IMR-90 (cell line): Measurements from ENCODE around the gene RADIL.
"Not testable (repeated sequence)": the region's sequence is repeated elsewhere in the genome, so short reads cannot be mapped to it uniquely, and the experiment has no call there.

Experiments used
- BHLHE40 ChIP-seq: fragments of 150-350 bp; IDR thresholded peaks from 2 replicates; pipeline ENCODE4 v1.6.1; 2016; ENCODE audit warnings: mild to moderate bottlenecking, low read depth, low read length
- CTCF ChIP-seq: conservative IDR thresholded peaks from 2 replicates; pipeline ENCODE4 v1.5.1; 2012; ENCODE audit warnings: mild to moderate bottlenecking, low read depth, low read length, improper control_type of control experiment
- FOS ChIP-seq: fragments of 150-350 bp; IDR thresholded peaks from 2 replicates; pipeline ENCODE4 v1.6.1; 2016; ENCODE audit warnings: low read depth, low read length
- MAZ ChIP-seq: IDR thresholded peaks from 2 replicates; pipeline ENCODE4 v1.6.1; 2012; ENCODE audit warnings: low read depth, mild to moderate bottlenecking, low read length, improper control_type of control experiment, moderate library complexity, borderline replicate concordance
- POLR2A ChIP-seq: IDR thresholded peaks from 2 replicates; pipeline ENCODE4 v1.6.1; 2012; ENCODE audit warnings: mild to moderate bottlenecking, low read depth, low read length
- RAD21 ChIP-seq: IDR thresholded peaks from 2 replicates; pipeline ENCODE4 v1.6.1; 2012; ENCODE audit warnings: low read length, improper control_type of control experiment
- TF ChIP-seq, protein P1 (sequence below): fragments of 150-350 bp; IDR thresholded peaks from 2 replicates; pipeline ENCODE4 v1.6.1; 2016; ENCODE audit warnings: low read depth, mild to moderate bottlenecking, low read length, moderate library complexity, borderline replicate concordance

DNA sequence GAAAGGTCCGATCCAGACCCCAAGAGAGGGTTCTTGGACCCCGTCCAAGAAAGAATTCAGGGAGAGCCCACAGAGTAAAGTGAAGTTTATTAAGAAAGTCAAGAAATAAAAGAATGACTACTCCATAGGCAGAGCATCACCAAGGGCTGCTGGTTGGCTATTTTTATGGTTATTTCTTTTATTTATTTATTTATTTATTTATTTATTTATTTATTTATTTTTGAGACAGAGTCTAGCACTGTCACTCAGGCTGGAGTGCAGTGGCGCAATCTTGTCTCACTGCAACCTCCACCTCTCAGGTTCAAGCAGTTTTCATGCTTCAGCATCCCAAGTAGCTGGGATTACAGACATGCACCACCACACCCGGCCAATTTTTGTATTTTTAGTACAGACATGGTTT, 9.7 kb upstream of the RADIL start:
- not testable (repeated sequence) for TF ChIP-seq POLR2A, CTCF, MAZ, RAD21, FOS, BHLHE40
- TF ChIP-seq, protein P1, sequence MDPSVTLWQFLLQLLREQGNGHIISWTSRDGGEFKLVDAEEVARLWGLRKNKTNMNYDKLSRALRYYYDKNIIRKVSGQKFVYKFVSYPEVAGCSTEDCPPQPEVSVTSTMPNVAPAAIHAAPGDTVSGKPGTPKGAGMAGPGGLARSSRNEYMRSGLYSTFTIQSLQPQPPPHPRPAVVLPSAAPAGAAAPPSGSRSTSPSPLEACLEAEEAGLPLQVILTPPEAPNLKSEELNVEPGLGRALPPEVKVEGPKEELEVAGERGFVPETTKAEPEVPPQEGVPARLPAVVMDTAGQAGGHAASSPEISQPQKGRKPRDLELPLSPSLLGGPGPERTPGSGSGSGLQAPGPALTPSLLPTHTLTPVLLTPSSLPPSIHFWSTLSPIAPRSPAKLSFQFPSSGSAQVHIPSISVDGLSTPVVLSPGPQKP = not testable (repeated sequence)
